H9 (cell line): ENCODE measurements around the gene SHOC1. TPM values are rescaled to one million over a fixed set of nuclear protein-coding genes. Genes with fewer than 3 reads are reported as not detected.

Source experiments
- DNase-seq: peaks from one replicate; pipeline ENCODE4 v3.0.0-alpha.2; 2017
- H2AFZ ChIP-seq: one replicate; pipeline ENCODE4 v1.6.1; 2013; ENCODE audit warnings: mild to moderate bottlenecking, low read length, control low read depth, moderate library complexity
- H2AK5ac ChIP-seq: 2 replicates; pipeline ENCODE4 v1.6.1; 2013; ENCODE audit warnings: low read length, control low read depth, mixed read lengths; ENCODE audit not compliant: insufficient read length
- H2BK120ac ChIP-seq: one replicate; pipeline ENCODE4 v1.6.1; 2013; ENCODE audit warnings: low read depth, mild to moderate bottlenecking, low read length, control low read depth, inconsistent platforms; ENCODE audit not compliant: poor library complexity, severe bottlenecking
- H2BK12ac ChIP-seq: 2 replicates; pipeline ENCODE4 v1.6.1; 2013; ENCODE audit warnings: low read length, control low read depth, mixed read lengths, low read depth; ENCODE audit not compliant: insufficient read length
- H2BK15ac ChIP-seq: 2 replicates; pipeline ENCODE4 v1.6.1; 2013; ENCODE audit warnings: low read depth, low read length, control low read depth
- H2BK20ac ChIP-seq: one replicate; pipeline ENCODE4 v1.6.1; 2013; ENCODE audit warnings: low read depth, mild to moderate bottlenecking, low read length, control low read depth, inconsistent platforms; ENCODE audit not compliant: poor library complexity, severe bottlenecking
- H2BK5ac ChIP-seq: 2 replicates; pipeline ENCODE4 v1.6.1; 2013; ENCODE audit warnings: low read length, control low read depth, mixed read lengths; ENCODE audit not compliant: insufficient read length
- H3K14ac ChIP-seq: 2 replicates; pipeline ENCODE4 v1.6.1; 2013; ENCODE audit warnings: low read length, control low read depth; ENCODE audit not compliant: insufficient read depth
- H3K18ac ChIP-seq: 2 replicates; pipeline ENCODE4 v1.6.1; 2013; ENCODE audit warnings: low read depth, mild to moderate bottlenecking, mixed read lengths, low read length, control low read depth; ENCODE audit not compliant: insufficient read length
- H3K23ac ChIP-seq: 2 replicates; pipeline ENCODE4 v1.6.1; 2013; ENCODE audit warnings: low read length, control low read depth, mixed read lengths, low read depth; ENCODE audit not compliant: insufficient read length
- H3K23me2 ChIP-seq: 2 replicates; pipeline ENCODE4 v1.6.1; 2013; ENCODE audit warnings: low read depth, mild to moderate bottlenecking, mixed read lengths, low read length, control low read depth; ENCODE audit not compliant: insufficient read length, poor library complexity, severe bottlenecking
- H3K27ac ChIP-seq: 2 replicates; pipeline ENCODE4 v1.5.1; 2013; ENCODE audit warnings: low read length, control low read depth, mixed read lengths, low read depth; ENCODE audit not compliant: insufficient read length
- H3K27me3 ChIP-seq: 2 replicates; pipeline ENCODE4 v1.6.1; 2013; ENCODE audit warnings: low read length, control low read depth, inconsistent platforms; ENCODE audit not compliant: insufficient read depth
- H3K4ac ChIP-seq: 2 replicates; pipeline ENCODE4 v1.6.1; 2013; ENCODE audit warnings: low read depth, mild to moderate bottlenecking, control low read depth, inconsistent platforms, low read length, moderate library complexity
- H3K4me1 ChIP-seq: 2 replicates; pipeline ENCODE4 v1.6.1; 2013; ENCODE audit warnings: low read length, control low read depth, inconsistent platforms; ENCODE audit not compliant: insufficient read depth
- H3K4me2 ChIP-seq: 2 replicates; pipeline ENCODE4 v1.6.1; 2013; ENCODE audit warnings: low read length, control low read depth, mixed read lengths; ENCODE audit not compliant: insufficient read length, insufficient read depth
- H3K56ac ChIP-seq: 2 replicates; pipeline ENCODE4 v1.6.1; 2013; ENCODE audit warnings: low read depth, mild to moderate bottlenecking, mixed read lengths, low read length, control low read depth; ENCODE audit not compliant: insufficient read length
- H3K79me1 ChIP-seq: 2 replicates; pipeline ENCODE4 v1.6.1; 2013; ENCODE audit warnings: low read depth, mild to moderate bottlenecking, moderate library complexity, low read length, control low read depth, inconsistent platforms; ENCODE audit not compliant: insufficient read depth, poor library complexity, severe bottlenecking
- H3K79me2 ChIP-seq: 2 replicates; pipeline ENCODE4 v1.6.1; 2013; ENCODE audit warnings: low read length, control low read depth, inconsistent platforms; ENCODE audit not compliant: insufficient read depth
- H3K9ac ChIP-seq: 2 replicates; pipeline ENCODE4 v1.6.1; 2013; ENCODE audit warnings: low read length, control low read depth, mixed read lengths; ENCODE audit not compliant: insufficient read length; ENCODE audit errors: extremely low read depth
- H3K9me3 ChIP-seq: one replicate; pipeline ENCODE4 v1.6.1; 2013; ENCODE audit warnings: low read depth, low read length, inconsistent platforms; ENCODE audit not compliant: control insufficient read depth
- H3T11ph ChIP-seq: one replicate; pipeline ENCODE4 v1.6.1; 2013; ENCODE audit warnings: mild to moderate bottlenecking, low read length, control low read depth, inconsistent platforms
- H4K20me1 ChIP-seq: one replicate; pipeline ENCODE4 v1.6.1; 2013; ENCODE audit not compliant: control insufficient read depth, insufficient read length, insufficient read depth
- H4K5ac ChIP-seq: 2 replicates; pipeline ENCODE4 v1.6.1; 2013; ENCODE audit warnings: low read depth, mild to moderate bottlenecking, mixed read lengths, low read length, control low read depth; ENCODE audit not compliant: insufficient read length
- H4K8ac ChIP-seq: replicated peaks from 2 replicates; pipeline ENCODE4 v1.6.1; 2013; ENCODE audit warnings: low read length, control low read depth, mixed read lengths, low read depth; ENCODE audit not compliant: insufficient read length
- H4K91ac ChIP-seq: 2 replicates; pipeline ENCODE4 v1.6.1; 2013; ENCODE audit warnings: low read depth, mild to moderate bottlenecking, moderate library complexity, mixed read lengths, low read length, control low read depth; ENCODE audit not compliant: insufficient read length
- H3K27ac Mint-ChIP-seq, 3 experiments: 2 replicates in 2 of 3; 3 replicates in 1 of 3; pipeline ENCODE4 v1.8.0; 2020 to 2021; ENCODE audit warnings: mixed read lengths in 3 of 3, mild to moderate bottlenecking in 1 of 3, moderate library complexity in 1 of 3
- H3K27me3 Mint-ChIP-seq: 2 replicates; pipeline ENCODE4 v1.8.0; 2021; ENCODE audit warnings: low read depth, mild to moderate bottlenecking, moderate library complexity, mixed read lengths
- H3K36me3 Mint-ChIP-seq, 3 experiments: 2 replicates in 2 of 3; 3 replicates in 1 of 3; pipeline ENCODE4 v1.8.0; 2020 to 2021; ENCODE audit warnings: low read depth in 3 of 3, mixed read lengths in 3 of 3; ENCODE audit not compliant: insufficient read depth in 1 of 3
- H3K4me1 Mint-ChIP-seq, 2 experiments: 2 replicates each; pipeline ENCODE4 v1.8.0; 2020; ENCODE audit warnings: mixed read lengths in 2 of 2
- H3K4me3 Mint-ChIP-seq, 2 experiments: 2 replicates in 1 of 2; 3 replicates in 1 of 2; pipeline ENCODE4 v1.8.0; 2020 to 2021; ENCODE audit warnings: mild to moderate bottlenecking in 2 of 2, mixed read lengths in 2 of 2, moderate library complexity in 1 of 2
- H3K9me3 Mint-ChIP-seq, 2 experiments: 2 replicates in 1 of 2; 3 replicates in 1 of 2; pipeline ENCODE4 v1.8.0; 2020; ENCODE audit warnings: mild to moderate bottlenecking in 2 of 2, mixed read lengths in 2 of 2, moderate library complexity in 1 of 2
- CTCF ChIP-seq: fragments of 200-600 bp; sonication (generic); conservative IDR thresholded peaks from 3 replicates; pipeline ENCODE4 v1.8.0; 2021; ENCODE audit warnings: antibody characterized with exemption, mild to moderate bottlenecking
- WGBS: extraction: QIAGEN DNeasy Blood & Tissue Kit; methylation state at CpG from one replicate; pipeline ENCODE4 v1.1.7; 2013; ENCODE audit warnings: missing lambda C conversion rate, low lambda C conversion rate, mixed read lengths; ENCODE audit not compliant: insufficient read length; ENCODE audit errors: extremely low coverage; 5-methylcytosine and 5-hydroxymethylcytosine counted together
- total RNA-seq: library from RNA; stranded (reverse); gene quantifications from 2 replicates; pipeline ENCODE4 v1.2.1, GENCODE V29; 2021

SHOC1 gene
- total RNA-seq, 1 experiment from 2014 or later: not detected

- no peak overlapping the region for H2BK15ac ChIP-seq
- no peak overlapping the region for H3K27ac ChIP-seq
- no peaks in the 10 kb centered on the region for H3K9me3 ChIP-seq
- H2BK12ac ChIP-seq: no peak overlapping the region
- H3K4me1 Mint-ChIP-seq: peaks cover 3 to 4% of the 10 kb centered on the region in 2 experiments
- H3K23me2 ChIP-seq: no peaks in the 10 kb centered on the region
- no peak overlapping the region for H2BK20ac ChIP-seq
- H3K4me2 ChIP-seq: no peak overlapping the region
- no peak overlapping the region for H3K14ac ChIP-seq
- H3K27me3 ChIP-seq: no peaks in the 10 kb centered on the region
- no CpG with 5 or more reads among the region's 1 CpG for WGBS
- H3K27me3 Mint-ChIP-seq: no peaks in the 10 kb centered on the region; the same call in 1 of the 2 replicates
- no peaks in the 10 kb centered on the region for H3K9me3 Mint-ChIP-seq
- no peak overlapping the region for H3K23ac ChIP-seq
- TF ChIP-seq CTCF: no peak
- H4K20me1 ChIP-seq: no peaks in the 10 kb centered on the region
- no peaks in the 10 kb centered on the region for H3K79me1 ChIP-seq
- H3K4me3 Mint-ChIP-seq: no peak overlapping the region
- no peak overlapping the region for H2BK120ac ChIP-seq
- no peak overlapping the region for H3K56ac ChIP-seq
- H2AFZ ChIP-seq: no peak overlapping the region
- no peaks in the 10 kb centered on the region for H3K4me1 ChIP-seq
- no peak overlapping the region for H4K5ac ChIP-seq
- H3T11ph ChIP-seq: no peak overlapping the region
- H3K4ac ChIP-seq: no peak overlapping the region
- H2AK5ac ChIP-seq: no peak overlapping the region
- no peaks in the 10 kb centered on the region for H3K79me2 ChIP-seq
- H4K8ac ChIP-seq: no peak overlapping the region
- no peak overlapping the region for H2BK5ac ChIP-seq
- no peak overlapping the region for H3K9ac ChIP-seq
- DNase-seq: no peak
- H3K18ac ChIP-seq: no peak overlapping the region
- H3K27ac Mint-ChIP-seq: no peak overlapping the region
- no peaks in the 10 kb centered on the region for H3K36me3 Mint-ChIP-seq
- H4K91ac ChIP-seq: no peak overlapping the region
These were observed 12.5 kb upstream of the SHOC1 start for GRCh38 chr9:111807197-111807596.
